GM23338 (cell line): Measurements from ENCODE around the gene CENPX. TPM values are rescaled to one million over a fixed set of nuclear protein-coding genes. Genes with fewer than 3 reads are reported as not detected.

ENCODE experiments used
- ATAC-seq: fragments of 200-7000 bp; cut with Tn5 transposase; 3 replicates; pipeline ENCODE4 v1.9.1; 2020
- DNase-seq: peaks from one replicate; pipeline ENCODE4 v3.0.0-alpha.2; 2015; ENCODE audit warnings: low spot score
- H2AFZ ChIP-seq: fragments of 200-600 bp; sonication (generic); 2 replicates; pipeline ENCODE4 v1.8.0; 2016; ENCODE audit warnings: antibody characterized with exemption, mild to moderate bottlenecking, moderate library complexity
- H3F3A ChIP-seq: fragments of 200-600 bp; sonication (generic); replicated peaks from 2 replicates; pipeline ENCODE4 v1.8.0; 2017; ENCODE audit warnings: antibody characterized with exemption, mixed run types, low read depth
- H3K27ac ChIP-seq: fragments of 200-600 bp; sonication (generic); 2 replicates; pipeline ENCODE4 v1.6.1; 2016; ENCODE audit warnings: low read depth
- H3K27me3 ChIP-seq: fragments of 200-600 bp; sonication (generic); 2 replicates; pipeline ENCODE4 v1.8.0; 2016; ENCODE audit warnings: mild to moderate bottlenecking, mixed run types, moderate library complexity; ENCODE audit not compliant: insufficient read depth
- H3K36me3 ChIP-seq: fragments of 200-600 bp; sonication (generic); 2 replicates; pipeline ENCODE4 v1.8.0; 2016; ENCODE audit warnings: mild to moderate bottlenecking; ENCODE audit not compliant: insufficient read depth
- H3K4me1 ChIP-seq: fragments of 200-600 bp; sonication (generic); 2 replicates; pipeline ENCODE4 v1.8.0; 2016; ENCODE audit warnings: mild to moderate bottlenecking, moderate library complexity; ENCODE audit not compliant: insufficient read depth
- H3K4me2 ChIP-seq: fragments of 200-600 bp; sonication (generic); 2 replicates; pipeline ENCODE4 v1.7.1; 2017; ENCODE audit warnings: mixed run types
- H3K4me3 ChIP-seq: fragments of 200-600 bp; sonication (generic); 2 replicates; pipeline ENCODE4 v1.6.1; 2016; ENCODE audit warnings: mixed run types
- H3K79me2 ChIP-seq: fragments of 200-600 bp; sonication (generic); replicated peaks from 2 replicates; pipeline ENCODE4 v1.8.0; 2017; ENCODE audit warnings: mild to moderate bottlenecking; ENCODE audit not compliant: insufficient read depth
- H3K9me2 ChIP-seq: fragments of 200-600 bp; sonication (generic); 2 replicates; pipeline ENCODE4 v1.8.0; 2017; ENCODE audit not compliant: insufficient read depth
- H4K20me1 ChIP-seq: fragments of 200-600 bp; sonication (generic); replicated peaks from 2 replicates; pipeline ENCODE4 v1.8.0; 2017; ENCODE audit warnings: mild to moderate bottlenecking; ENCODE audit not compliant: insufficient read depth
- H3K27ac Mint-ChIP-seq: 2 replicates; pipeline ENCODE4 v1.8.0; 2020; ENCODE audit warnings: inconsistent platforms, mild to moderate bottlenecking, moderate library complexity, mixed read lengths
- H3K27me3 Mint-ChIP-seq: 3 replicates; pipeline ENCODE4 v1.8.0; 2022; ENCODE audit warnings: low read depth, mild to moderate bottlenecking, moderate library complexity, mixed read lengths, inconsistent platforms; ENCODE audit not compliant: insufficient read depth, poor library complexity
- H3K36me3 Mint-ChIP-seq: 3 replicates; pipeline ENCODE4 v1.8.0; 2021; ENCODE audit warnings: low read depth, mild to moderate bottlenecking, inconsistent platforms, moderate library complexity, mixed read lengths
- H3K4me1 Mint-ChIP-seq: 3 replicates; pipeline ENCODE4 v1.8.0; 2020; ENCODE audit warnings: mild to moderate bottlenecking, inconsistent platforms, mixed read lengths
- H3K4me3 Mint-ChIP-seq: 3 replicates; pipeline ENCODE4 v1.8.0; 2021; ENCODE audit warnings: moderate library complexity, mild to moderate bottlenecking, inconsistent platforms, mixed read lengths
- H3K9me3 Mint-ChIP-seq: 3 replicates; pipeline ENCODE4 v1.8.0; 2020; ENCODE audit warnings: moderate library complexity, mild to moderate bottlenecking, inconsistent platforms, mixed read lengths
- CREB1 ChIP-seq: fragments of 250-450 bp; sonication (Bioruptor Pico); IDR thresholded peaks from 2 replicates; pipeline ENCODE4 v1.5.0; 2020; ENCODE audit warnings: low read depth, mild to moderate bottlenecking, moderate library complexity
- CTCF ChIP-seq, 2 experiments: fragments of 200-600 bp in 1 of 2; sonication (generic) in 1 of 2; conservative IDR thresholded peaks; 2 replicates each; pipeline versions ENCODE4 v1.5.1 to v1.6.1; 2016 to 2017; ENCODE audit warnings: antibody characterized with exemption in 2 of 2, low read depth in 2 of 2, mild to moderate bottlenecking in 2 of 2, moderate library complexity in 1 of 2
- ETS1 ChIP-seq: IDR thresholded peaks from 2 replicates; pipeline ENCODE4 v1.6.1; 2016; ENCODE audit warnings: antibody characterized with exemption
- EZH2 ChIP-seq: fragments of 200-600 bp; sonication (generic); IDR thresholded peaks from one replicate; pipeline ENCODE4 v1.8.0; 2017; ENCODE audit warnings: antibody characterized with exemption, mild to moderate bottlenecking, low read depth; ENCODE audit not compliant: unreplicated experiment
- EZH2phosphoT487 ChIP-seq: fragments of 200-600 bp; sonication (generic); IDR thresholded peaks from one replicate; pipeline ENCODE4 v1.8.1; 2018; ENCODE audit warnings: antibody characterized with exemption; ENCODE audit not compliant: unreplicated experiment
- JUNB ChIP-seq: IDR thresholded peaks from one replicate; pipeline ENCODE4 v1.6.1; 2016; ENCODE audit warnings: antibody characterized with exemption; ENCODE audit not compliant: unreplicated experiment
- NANOG ChIP-seq: IDR thresholded peaks from 2 replicates; pipeline ENCODE4 v1.6.1; 2016; ENCODE audit warnings: antibody characterized with exemption, borderline replicate concordance
- POLR2AphosphoS5 ChIP-seq: IDR thresholded peaks from 2 replicates; pipeline ENCODE4 v1.6.1; 2016; ENCODE audit warnings: antibody characterized with exemption, low read depth
- REST ChIP-seq: IDR thresholded peaks from one replicate; pipeline ENCODE4 v1.6.1; 2018; ENCODE audit warnings: antibody characterized with exemption; ENCODE audit not compliant: unreplicated experiment
- STAT1 ChIP-seq: IDR thresholded peaks from one replicate; pipeline ENCODE4 v1.6.1; 2016; ENCODE audit warnings: antibody characterized with exemption; ENCODE audit not compliant: unreplicated experiment
- ZNF114 ChIP-seq: fragments of 250-450 bp; sonication (Bioruptor Pico); IDR thresholded peaks from 2 replicates; pipeline ENCODE4 v1.5.0; 2020; ENCODE audit warnings: mild to moderate bottlenecking, moderate library complexity
- ZNF331 ChIP-seq: fragments of 250-450 bp; sonication (Bioruptor Pico); IDR thresholded peaks from 2 replicates; pipeline ENCODE4 v1.5.0; 2020; ENCODE audit warnings: low read depth, mild to moderate bottlenecking, moderate library complexity
- ZNF462 ChIP-seq: fragments of 250-450 bp; sonication (Bioruptor Pico); IDR thresholded peaks from 2 replicates; pipeline ENCODE4 v1.5.0; 2020; ENCODE audit warnings: mild to moderate bottlenecking, moderate library complexity
- polyA plus RNA-seq: library from polyadenylated mRNA; unstranded; fragments of >200 nt; fragmentation: Nextera tagmentation; extraction: Ambion mirVana; gene quantifications from 2 replicates; pipeline ENCODE4 v1.2.1, GENCODE V29; 2016
- total RNA-seq: library from RNA; depleted of rRNA; stranded (reverse); fragments of >200 nt; shearing (Covaris generic); gene quantifications from 2 replicates; pipeline ENCODE4 v1.2.3, GENCODE V29; 2014

The CENPX gene
- total and polyA plus RNA-seq, 2 experiments from 2014 or later = 114 to 157 TPM

GRCh38 chr17:82006468-82007227 is 16.0 kb downstream of the CENPX start:
- Histone ChIP-seq H4K20me1 (0 out of 2 replicates have a peak, but pooled peaks cover 2% of the 10 kb centered on the region), H3K4me1 (no peaks in the 10 kb centered on the region), H3K27me3 (no peaks in the 10 kb centered on the region), H3K27ac (no peak overlapping the region), H3K9me2 (no peaks in the 10 kb centered on the region), H3K36me3 (no peaks in the 10 kb centered on the region), H3K79me2 (no peaks in the 10 kb centered on the region), H3K4me3 (no peak overlapping the region), H2AFZ (no peak overlapping the region), H3F3A (0 out of 2 replicates have a peak, but pooled peaks cover 2% of the 10 kb centered on the region), H3K4me2 (no peak overlapping the region)
- no peak for DNase-seq
- H3K9me3 Mint-ChIP-seq = no peaks in the 10 kb centered on the region
- no peak overlapping the region; the same call in 2 of the 3 replicates for H3K4me3 Mint-ChIP-seq
- H3K4me1 Mint-ChIP-seq = no peaks in the 10 kb centered on the region
- ATAC-seq = no peak
- TF ChIP-seq ETS1 = no peak
- no peak for TF ChIP-seq ZNF331 (CRISPR knock-in tag)
- TF ChIP-seq JUNB = no peak
- no peak for TF ChIP-seq REST
- no peak for TF ChIP-seq ZNF114
- TF ChIP-seq STAT1 = no peak
- TF ChIP-seq CREB1 (CRISPR knock-in tag) = no peak
- TF ChIP-seq POLR2AphosphoS5 = no peak
- no peak for TF ChIP-seq EZH2phosphoT487
- TF ChIP-seq EZH2 = no peak
- no peak for TF ChIP-seq CTCF (conservative IDR thresholded peaks at IDR 0.05; ENCODE audit: low read depth in 2 of 2)
- no peak for TF ChIP-seq NANOG
- no peak for TF ChIP-seq ZNF462
- no peaks in the 10 kb centered on the region for H3K36me3 Mint-ChIP-seq
- peaks cover 14% of the 10 kb centered on the region for H3K27me3 Mint-ChIP-seq
- H3K27ac Mint-ChIP-seq = no peak overlapping the region
